Metanephros (tissue), 1 donor: ENCODE data around the gene PATE3. TPM values are rescaled to one million over a fixed set of nuclear protein-coding genes. Genes with fewer than 3 reads are reported as not detected.

ENCODE experiments used
- total RNA-seq: library from RNA; depleted of rRNA; stranded (reverse); fragments of >200 nt; gene quantifications from one replicate; pipeline ENCODE4 v1.2.3, GENCODE V29; 2014

PATE3 gene, protein sequence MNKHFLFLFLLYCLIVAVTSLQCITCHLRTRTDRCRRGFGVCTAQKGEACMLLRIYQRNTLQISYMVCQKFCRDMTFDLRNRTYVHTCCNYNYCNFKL
- total RNA-seq = not detected

DNA sequence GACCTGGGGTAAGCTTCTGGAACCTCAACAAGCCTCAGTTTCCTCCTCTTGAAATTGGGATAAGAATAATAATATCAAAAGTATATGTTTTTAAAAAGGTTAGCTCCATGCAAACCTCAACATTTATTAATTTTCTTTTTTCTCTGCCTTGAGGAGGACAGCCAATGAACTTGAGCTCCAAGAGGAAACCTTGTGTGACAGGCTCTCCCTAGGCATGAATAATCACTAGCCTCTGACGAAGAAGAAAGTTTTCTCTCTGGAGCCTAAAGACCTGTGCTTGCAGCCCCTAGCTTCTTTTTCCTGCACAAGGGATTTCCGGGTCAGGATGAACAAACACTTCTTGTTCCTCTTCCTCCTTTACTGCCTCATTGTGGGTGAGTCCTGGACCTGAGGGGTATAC lies at the start of gene PATE3:
Gene PATE3 (plus strand): TSS at position 301 of the 400 bp plus-strand sequence. CDS start 25 bp downstream, at position 326.

DNA sequence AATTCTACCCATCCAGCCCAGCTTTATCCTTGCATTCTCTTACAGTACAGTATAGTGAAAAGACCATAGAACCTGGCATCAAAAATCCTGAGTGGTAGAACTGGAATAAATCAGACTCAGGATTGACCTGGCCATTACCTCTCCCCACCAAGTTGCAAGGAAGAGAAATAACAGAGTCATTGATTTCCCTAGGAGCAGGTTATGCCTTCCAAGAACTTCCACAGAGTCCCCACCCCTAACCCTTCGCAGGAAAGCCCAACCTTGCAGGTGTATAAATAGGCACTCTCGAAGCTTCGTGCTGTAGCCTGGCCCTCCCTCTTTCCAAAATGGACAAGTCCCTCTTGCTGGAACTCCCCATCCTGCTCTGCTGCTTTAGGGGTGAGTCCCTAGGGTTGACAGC lies 41.9 kb upstream of the PATE3 start, which contains the start of gene PATE1:
Gene PATE1 (plus strand): TSS at position 301 of the 400 bp plus-strand sequence. CDS start 26 bp downstream, at position 327.

DNA sequence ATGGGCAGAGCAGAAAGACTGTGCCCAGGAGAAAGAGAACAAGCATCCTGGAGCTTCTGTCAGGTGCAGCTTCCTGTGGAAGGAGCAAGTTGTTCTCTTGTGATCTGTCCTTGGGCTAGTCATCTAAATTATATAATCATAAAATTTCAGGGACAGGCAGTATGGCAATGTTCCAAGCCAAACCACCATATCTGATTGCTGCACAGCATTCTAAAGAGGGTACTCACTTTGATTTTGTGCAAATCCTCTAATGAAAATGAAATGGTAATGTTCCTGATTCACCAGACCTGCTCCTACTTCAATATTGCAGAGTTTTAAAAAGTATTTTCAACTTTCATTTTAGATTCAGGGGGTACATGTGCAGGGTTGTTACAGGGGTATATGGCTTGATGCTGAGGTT lies 9.2 kb upstream of the PATE3 start, which contains the start of gene PATE2:
Gene PATE2 (minus strand): TSS at position 101 of the 400 bp plus-strand sequence. CDS start 55 bp downstream, at position 46.

DNA sequence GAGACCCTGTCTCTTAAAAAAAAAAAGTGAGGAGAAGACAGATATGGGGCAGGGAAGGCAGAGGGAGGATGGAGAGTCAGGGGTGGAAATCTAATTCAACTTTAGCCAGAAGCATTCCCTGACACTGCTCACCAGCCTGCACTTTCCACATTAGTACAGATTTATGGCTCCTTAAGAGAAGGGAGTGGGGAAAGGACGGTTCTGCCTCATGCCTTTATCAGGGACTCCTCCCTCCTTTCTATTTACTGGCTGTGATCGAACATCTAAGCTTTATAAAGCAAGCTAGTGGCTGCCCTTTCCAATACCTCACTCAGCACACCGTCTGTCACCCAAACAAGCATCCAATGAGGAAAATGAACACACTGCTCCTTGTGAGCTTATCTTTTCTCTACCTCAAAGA lies 45.1 kb downstream of the PATE3 start, which contains the start of gene PATE4:
Gene PATE4 (plus strand): TSS at position 301 of the 400 bp plus-strand sequence. CDS start 44 bp downstream, at position 345.

Other genes starting within 250 kb of the PATE3 start
- gene EI24, start 218.7 kb upstream of the PATE3 start, total RNA-seq = 62.2 TPM
- 163 TPM for gene STT3A, start 195.3 kb upstream of the PATE3 start, total RNA-seq
- 17.6 TPM for gene CHEK1, start 163.0 kb upstream of the PATE3 start, total RNA-seq
- gene ACRV1, start 107.3 kb upstream of the PATE3 start, total RNA-seq = not detected
- not detected for gene PATE1, start 41.8 kb upstream of the PATE3 start, total RNA-seq
- gene PATE2, start 9.3 kb upstream of the PATE3 start, total RNA-seq = not detected
- gene PATE4, start 45.2 kb downstream of the PATE3 start, total RNA-seq = not detected
- gene HYLS1, start 99.5 kb downstream of the PATE3 start, total RNA-seq = 5.4 TPM
- 8.6 TPM for gene PUS3, start 115.1 kb downstream of the PATE3 start, total RNA-seq
- 2.2 TPM for gene DDX25, start 116.4 kb downstream of the PATE3 start, total RNA-seq
- gene VSIG10L2, start 157.9 kb downstream of the PATE3 start, total RNA-seq = 0.23 TPM